SK-N-MC (cell line): ENCODE measurements around the gene PLCD3.

Source experiments
- EZH2 ChIP-seq: fragments of 200-600 bp; sonication (generic); IDR thresholded peaks from one replicate; pipeline ENCODE4 v1.6.1; 2017; ENCODE audit warnings: antibody characterized with exemption
- FOXP2 ChIP-seq: optimal IDR thresholded peaks from 2 replicates; pipeline ENCODE3; 2011; ENCODE audit warnings: mild to moderate bottlenecking, moderate library complexity; ENCODE audit not compliant: insufficient read depth; ENCODE audit errors: extremely low read length, control extremely low read depth
- POLR2AphosphoS5 ChIP-seq: IDR thresholded peaks from 2 replicates; pipeline ENCODE4 v1.6.1; 2012; ENCODE audit warnings: mild to moderate bottlenecking, low read depth, low read length, borderline replicate concordance

DNA sequence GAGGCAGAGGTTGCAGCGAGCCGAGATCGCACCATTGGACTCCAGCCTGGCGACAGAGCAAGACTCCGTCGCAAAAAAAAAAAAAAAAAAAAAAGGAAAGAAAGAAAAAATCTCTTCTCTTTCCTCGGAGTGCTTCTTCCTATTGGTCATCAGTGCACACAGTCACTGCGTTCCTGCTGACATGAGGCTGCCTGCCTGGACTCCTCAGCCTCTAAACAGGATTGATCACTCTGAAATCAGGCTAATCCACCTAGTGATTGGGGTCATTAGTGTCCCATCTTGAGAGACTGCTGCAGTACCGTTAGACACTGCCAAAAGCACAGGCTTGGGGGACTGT, 30.8 kb downstream of the PLCD3 start:
- no peak for TF ChIP-seq EZH2
- no peak for TF ChIP-seq POLR2AphosphoS5
- TF ChIP-seq FOXP2 = no peak
